Progenitor cell of endocrine pancreas (in vitro differentiated cells): ENCODE measurements around the gene MLLT3. TPM values are rescaled to one million over a fixed set of nuclear protein-coding genes. Genes with fewer than 3 reads are reported as not detected.

Experiments
- DNase-seq: peaks from one replicate; pipeline ENCODE4 v3.0.0; 2021; ENCODE audit warnings: low spot score; ENCODE audit not compliant: unreplicated experiment
- H3K27ac Mint-ChIP-seq: 2 replicates; pipeline ENCODE4 v1.8.0; 2021; ENCODE audit warnings: mild to moderate bottlenecking, moderate library complexity, mixed read lengths
- H3K27me3 Mint-ChIP-seq: 2 replicates; pipeline ENCODE4 v1.8.0; 2021; ENCODE audit warnings: mixed read lengths
- H3K36me3 Mint-ChIP-seq: 2 replicates; pipeline ENCODE4 v1.8.0; 2022; ENCODE audit warnings: mixed read lengths; ENCODE audit not compliant: insufficient read depth
- H3K4me1 Mint-ChIP-seq: 2 replicates; pipeline ENCODE4 v1.8.0; 2021; ENCODE audit warnings: low read depth, mixed read lengths
- H3K4me3 Mint-ChIP-seq: 2 replicates; pipeline ENCODE4 v1.8.0; 2021; ENCODE audit warnings: low read depth, mild to moderate bottlenecking, moderate library complexity, mixed read lengths
- H3K9me3 Mint-ChIP-seq: 2 replicates; pipeline ENCODE4 v1.8.0; 2021; ENCODE audit warnings: low read depth, mixed read lengths
- CTCF ChIP-seq: fragments of 200-600 bp; sonication (generic); IDR thresholded peaks from one replicate; pipeline ENCODE4 v1.5.0; 2021; ENCODE audit warnings: antibody characterized with exemption, mild to moderate bottlenecking; ENCODE audit not compliant: unreplicated experiment
- total RNA-seq: library from RNA; stranded (reverse); gene quantifications from 2 replicates; pipeline ENCODE4 v1.2.1, GENCODE V29; 2021

Gene MLLT3
- total RNA-seq, 1 donor from 2014 or later, result 25.8 TPM

- no peak for TF ChIP-seq CTCF
- Mint-ChIP-seq H3K9me3 (no peaks in the 10 kb centered on the region), H3K4me1 (no peaks in the 10 kb centered on the region), H3K27me3 (no peaks in the 10 kb centered on the region), H3K36me3 (no peaks in the 10 kb centered on the region), H3K27ac (no peak overlapping the region), H3K4me3 (no peak overlapping the region)
- no peak for DNase-seq
Measured at GRCh38 chr9:20518737-20519136, 103.6 kb downstream of the MLLT3 start.

GRCh38 chr9:20513126-20513913, 109.0 kb downstream of the MLLT3 start:
- no peak for DNase-seq
- no peak for TF ChIP-seq CTCF
- Mint-ChIP-seq H3K4me1 (no peaks in the 10 kb centered on the region), H3K9me3 (peaks cover 4% of the 10 kb centered on the region), H3K27me3 (no peaks in the 10 kb centered on the region), H3K36me3 (no peaks in the 10 kb centered on the region), H3K27ac (no peak overlapping the region), H3K4me3 (no peak overlapping the region)

GRCh38 chr9:20512636-20513035, 109.7 kb downstream of the MLLT3 start:
- Mint-ChIP-seq H3K27ac (no peak overlapping the region), H3K36me3 (no peaks in the 10 kb centered on the region), H3K4me1 (peaks cover 2% of the 10 kb centered on the region), H3K27me3 (no peaks in the 10 kb centered on the region), H3K9me3 (peaks cover 4% of the 10 kb centered on the region), H3K4me3 (no peak overlapping the region)
- no peak for TF ChIP-seq CTCF
- no peak for DNase-seq

DNA sequence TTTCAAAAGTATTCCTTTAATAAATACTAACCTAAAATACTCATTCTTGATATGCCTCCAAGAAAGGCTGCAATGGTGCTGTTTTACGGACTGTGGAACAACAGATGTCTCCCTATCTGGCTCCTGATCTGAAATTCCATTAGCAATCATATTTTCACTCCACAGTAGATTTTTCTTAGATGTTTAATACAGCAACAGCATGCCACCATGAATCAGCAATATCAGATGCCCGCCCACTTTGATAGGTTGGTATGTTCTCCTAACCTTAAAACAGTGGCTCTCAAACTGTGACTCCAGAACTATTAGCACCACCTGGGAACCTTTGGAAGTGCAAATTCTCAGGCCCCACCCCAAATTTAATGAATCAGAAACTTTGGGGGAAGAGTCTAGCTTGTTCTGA, 110.2 kb downstream of the MLLT3 start:
- TF ChIP-seq CTCF, result no peak
- Mint-ChIP-seq H3K27me3 (no peaks in the 10 kb centered on the region), H3K9me3 (peaks cover 4% of the 10 kb centered on the region), H3K36me3 (no peaks in the 10 kb centered on the region), H3K4me1 (peaks cover 2% of the 10 kb centered on the region), H3K27ac (no peak overlapping the region), H3K4me3 (no peak overlapping the region)
- DNase-seq, result no peak

GRCh38 chr9:20511686-20512085, 110.6 kb downstream of the MLLT3 start:
- Mint-ChIP-seq H3K4me3 (no peak overlapping the region), H3K27me3 (no peaks in the 10 kb centered on the region), H3K9me3 (peaks cover 4% of the 10 kb centered on the region), H3K4me1 (peaks cover 2% of the 10 kb centered on the region), H3K36me3 (no peaks in the 10 kb centered on the region), H3K27ac (no peak overlapping the region)
- no peak for DNase-seq
- no peak for TF ChIP-seq CTCF
